Spinal cord (tissue), 10 donors: ENCODE measurements around the gene LRRC8D. TPM values are rescaled to one million over a fixed set of nuclear protein-coding genes. Genes with fewer than 3 reads are reported as not detected.

ENCODE experiments used
- DNase-seq, 6 donors: peaks; one replicate each; pipeline versions ENCODE4 v3.0.0 to v3.0.0-alpha.2; 2013 to 2015; ENCODE audit warnings: low spot score in 6 of 6, low read depth in 4 of 6
- H3K27ac ChIP-seq: one replicate; pipeline ENCODE4 v1.5.1; 2013; ENCODE audit warnings: low read depth, low read length, control low read depth
- H3K27me3 ChIP-seq: one replicate; pipeline ENCODE4 v1.6.1; 2013; ENCODE audit warnings: low read length; ENCODE audit not compliant: control insufficient read depth, insufficient read depth
- H3K36me3 ChIP-seq: one replicate; pipeline ENCODE4 v1.6.1; 2013; ENCODE audit warnings: low read length; ENCODE audit not compliant: control insufficient read depth, insufficient read depth
- H3K4me1 ChIP-seq: one replicate; pipeline ENCODE4 v1.6.1; 2013; ENCODE audit warnings: low read length; ENCODE audit not compliant: control insufficient read depth, insufficient read depth
- H3K4me3 ChIP-seq: one replicate; pipeline ENCODE4 v1.5.1; 2013; ENCODE audit warnings: low read depth, low read length, control low read depth
- H3K9me3 ChIP-seq: one replicate; pipeline ENCODE4 v1.6.1; 2013; ENCODE audit warnings: low read length; ENCODE audit not compliant: control insufficient read depth, insufficient read depth
- WGBS: methylation state at CpG from one replicate; pipeline ENCODE4 v1.1.5; 2013; ENCODE audit warnings: missing lambda C conversion rate; ENCODE audit not compliant: insufficient coverage; 5-methylcytosine and 5-hydroxymethylcytosine counted together
- polyA plus RNA-seq, 2 donors: library from polyadenylated mRNA; unstranded; fragments of 120-200 nt; gene quantifications; one replicate each; pipeline ENCODE4 v1.2.1, GENCODE V29; 2013; ENCODE audit not compliant: insufficient read length in 2 of 2
- total RNA-seq, 2 donors: library from RNA; depleted of rRNA in 1 of 2; stranded (reverse); fragments of 120-200 nt in 1 of 2; fragments of >200 nt in 1 of 2; gene quantifications; one replicate each; pipeline versions ENCODE4 v1.2.3 to v1.2.4, GENCODE V29; 2013 to 2014
- donor health status: healthy.

Gene LRRC8D
- total and polyA plus RNA-seq, 4 donors = 29.3 to 49.2 (median 45.2) TPM

DNA sequence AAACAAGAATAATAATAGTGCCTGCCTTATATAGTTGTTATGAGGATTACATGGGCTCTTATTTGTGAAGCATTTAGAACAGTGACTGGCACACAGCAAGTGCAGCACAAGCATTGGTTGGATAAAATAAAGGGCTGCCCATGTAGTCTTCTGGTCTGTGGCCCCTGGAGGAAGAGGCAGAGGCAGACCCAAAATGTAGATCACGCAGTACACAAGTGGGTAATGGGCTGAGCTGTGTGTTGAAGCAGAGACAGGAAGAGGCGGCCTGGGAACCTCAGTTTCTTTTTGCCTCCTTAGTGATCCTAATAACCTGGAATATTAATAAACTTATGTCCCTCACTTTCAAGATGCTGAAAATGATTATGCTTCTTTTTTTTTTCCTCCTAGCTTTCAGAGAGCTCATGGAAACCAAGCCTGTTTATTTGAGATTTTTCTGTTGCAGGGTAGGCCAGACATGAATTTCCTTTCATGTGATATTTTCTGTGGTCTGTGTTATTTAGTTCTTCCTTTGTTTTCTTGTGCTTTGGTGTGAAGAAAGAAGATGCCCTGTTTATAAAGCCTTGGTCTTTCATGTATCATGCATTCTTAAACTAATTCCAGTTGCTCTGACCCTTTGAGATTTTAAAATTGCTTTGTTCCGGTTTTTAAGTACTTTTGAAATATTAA lies 42.5 kb downstream of the LRRC8D start:
- Histone ChIP-seq H3K27ac (no peak overlapping the region), H3K36me3 (peaks cover 3% of the 10 kb centered on the region)

DNA sequence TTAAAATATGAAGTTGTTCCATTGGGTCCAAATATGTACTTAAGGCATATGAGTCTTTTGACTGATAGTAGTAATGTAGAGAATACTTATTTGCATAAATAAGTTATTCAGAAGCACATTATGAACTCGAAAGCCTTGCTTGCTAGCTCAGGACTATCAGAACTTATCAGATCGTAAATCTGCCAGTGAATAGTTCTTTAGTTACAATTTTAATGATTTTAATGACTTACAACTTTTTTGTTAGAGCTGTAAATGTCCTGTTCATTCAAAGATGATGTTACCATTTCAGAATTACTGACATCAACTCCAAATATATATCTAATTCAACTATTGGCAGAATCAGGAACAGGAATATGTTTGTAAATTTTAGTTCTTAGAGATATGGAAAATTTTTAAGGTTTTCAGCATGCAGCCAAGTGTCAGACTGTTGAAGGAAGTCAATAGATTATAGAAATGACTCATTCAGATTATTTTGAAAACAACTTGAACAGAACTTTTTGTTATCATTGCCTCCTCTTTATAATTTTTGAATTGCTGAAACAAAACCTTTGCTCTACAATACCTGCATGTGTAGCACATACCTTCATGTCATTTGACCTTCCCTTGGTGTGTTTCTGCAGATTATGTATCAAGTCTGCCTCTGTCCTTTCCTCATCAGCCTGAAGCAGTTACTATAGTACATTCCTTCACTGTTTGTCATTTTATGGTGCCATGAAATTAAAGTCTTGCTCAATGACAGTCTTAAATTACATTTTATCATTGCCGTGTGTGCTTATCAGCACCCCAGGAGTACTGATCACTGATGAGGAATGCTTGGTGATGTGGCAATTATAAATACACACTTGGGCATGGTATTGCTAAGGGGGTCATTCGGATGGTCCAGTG lies 44.9 kb downstream of the LRRC8D start:
- H3K4me3 ChIP-seq = no peak overlapping the region
- H3K36me3 ChIP-seq = peaks cover 9% of the 10 kb centered on the region
- H3K4me1 ChIP-seq = no peaks in the 10 kb centered on the region
- no peaks in the 10 kb centered on the region for H3K27me3 ChIP-seq
- no peak overlapping the region for H3K27ac ChIP-seq
- no peak for DNase-seq
- H3K9me3 ChIP-seq = no peaks in the 10 kb centered on the region
- no CpG with 5 or more reads among the region's 4 CpGs for WGBS

More for the DNA sequence above, 42.5 kb downstream of the LRRC8D start:
- Histone ChIP-seq H3K4me1 (no peaks in the 10 kb centered on the region), H3K4me3 (no peak overlapping the region), H3K9me3 (no peaks in the 10 kb centered on the region), H3K27me3 (no peaks in the 10 kb centered on the region)
- no CpG with 5 or more reads among the region's 3 CpGs for WGBS
- DNase-seq = no peak

DNA sequence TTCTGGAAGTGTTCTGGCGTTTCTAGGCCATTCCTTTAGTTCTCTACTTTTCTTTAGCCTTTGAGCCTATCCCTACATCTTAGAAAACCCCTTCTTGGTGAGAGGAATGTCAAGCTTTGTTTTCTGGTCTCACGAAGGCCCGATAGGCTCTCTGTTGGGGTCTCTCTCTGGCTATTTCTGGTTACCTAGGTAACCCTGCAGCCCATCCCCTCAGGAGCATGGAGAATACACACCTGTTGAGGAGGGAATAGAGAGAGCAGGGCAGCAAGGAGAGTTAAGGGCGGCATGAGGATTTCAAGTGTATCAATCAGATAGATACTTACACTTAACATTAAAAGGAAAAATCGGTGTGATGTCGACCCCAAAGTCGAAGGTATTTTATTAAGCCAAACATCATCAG lies 45.7 kb downstream of the LRRC8D start:
- WGBS = no CpG with 5 or more reads among the region's 7 CpGs

DNA sequence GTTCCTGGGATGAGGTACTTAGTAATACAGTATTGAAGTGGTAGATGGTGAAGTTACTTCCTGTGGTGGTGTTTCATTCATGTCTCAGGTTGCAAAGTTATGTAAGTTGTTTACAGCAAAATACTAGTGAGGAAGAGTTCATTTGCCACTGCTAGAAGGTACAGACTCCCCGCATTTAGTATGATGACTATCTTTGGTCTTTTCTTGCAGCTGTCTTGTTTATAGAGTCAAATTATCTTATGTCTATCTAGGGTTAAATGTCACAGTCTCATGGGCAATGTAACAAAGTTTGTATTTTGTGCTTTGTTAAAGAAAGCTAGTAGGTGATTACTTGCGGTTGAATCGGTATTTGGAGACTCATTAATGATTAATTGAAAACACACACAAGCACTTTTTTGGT lies 50.2 kb downstream of the LRRC8D start:
- WGBS = no CpG with 5 or more reads among the region's 3 CpGs
- DNase-seq = no peak
- Histone ChIP-seq H3K36me3 (peaks cover 6% of the 10 kb centered on the region), H3K9me3 (no peaks in the 10 kb centered on the region), H3K4me3 (no peak overlapping the region), H3K4me1 (no peaks in the 10 kb centered on the region), H3K27ac (no peak overlapping the region), H3K27me3 (no peaks in the 10 kb centered on the region)

More for the DNA sequence above, 45.7 kb downstream of the LRRC8D start:
- H3K9me3 ChIP-seq = no peaks in the 10 kb centered on the region
- H3K27ac ChIP-seq = no peak overlapping the region
- peaks cover 9% of the 10 kb centered on the region for H3K36me3 ChIP-seq
- H3K4me3 ChIP-seq = no peak overlapping the region
- no peaks in the 10 kb centered on the region for H3K4me1 ChIP-seq
- DNase-seq = no peak
- H3K27me3 ChIP-seq = no peaks in the 10 kb centered on the region

DNA sequence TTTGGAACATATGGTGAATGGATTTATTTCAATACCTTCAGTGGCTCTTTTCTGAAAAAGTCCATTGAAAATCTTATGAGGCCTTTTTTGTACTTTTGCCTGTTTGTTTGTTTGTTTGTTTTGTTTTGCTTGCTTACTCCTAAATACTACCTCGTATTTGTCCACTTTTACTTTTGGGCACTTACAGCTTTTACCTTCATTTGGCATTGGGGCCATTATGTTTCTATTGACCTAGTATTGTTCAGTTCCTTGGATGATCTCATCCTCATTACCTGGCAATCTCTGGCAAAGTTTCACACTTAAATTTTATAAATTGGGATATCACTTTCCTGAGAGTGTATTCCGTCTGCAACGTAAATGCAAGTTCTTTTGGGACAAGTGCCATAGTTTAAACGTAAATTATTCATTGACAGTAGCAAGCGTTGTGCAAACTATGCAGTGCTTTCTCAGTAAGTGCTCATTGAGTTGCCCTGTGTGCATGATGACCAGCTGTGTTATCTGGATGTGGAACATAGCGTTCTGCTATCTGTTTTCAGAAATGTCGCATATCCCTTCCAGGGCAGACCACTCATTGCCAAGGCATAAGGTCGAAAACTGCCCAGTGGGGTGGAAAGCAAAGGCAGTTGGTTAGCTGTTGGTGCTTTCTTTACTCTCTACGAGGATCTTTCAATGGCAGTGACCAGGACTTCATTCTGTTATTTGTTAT lies 51.1 kb downstream of the LRRC8D start:
- 72% methylated on average over 7 of the region's 9 CpGs for WGBS
- no peaks in the 10 kb centered on the region for H3K4me1 ChIP-seq
- no peaks in the 10 kb centered on the region for H3K9me3 ChIP-seq
- no peaks in the 10 kb centered on the region for H3K27me3 ChIP-seq
- no peak overlapping the region for H3K4me3 ChIP-seq
- no peak overlapping the region for H3K27ac ChIP-seq
- no peak for DNase-seq
- H3K36me3 ChIP-seq = peaks cover 6% of the 10 kb centered on the region

- Histone ChIP-seq H3K36me3 (peaks cover 6% of the 10 kb centered on the region), H3K27me3 (no peaks in the 10 kb centered on the region), H3K27ac (no peak overlapping the region), H3K4me1 (no peaks in the 10 kb centered on the region), H3K9me3 (no peaks in the 10 kb centered on the region), H3K4me3 (no peak overlapping the region)
- WGBS = no CpG with 5 or more reads among the region's 1 CpG
- no peak for DNase-seq
Observed at GRCh38 chr1:89872567-89872966, 51.7 kb downstream of the LRRC8D start.

DNA sequence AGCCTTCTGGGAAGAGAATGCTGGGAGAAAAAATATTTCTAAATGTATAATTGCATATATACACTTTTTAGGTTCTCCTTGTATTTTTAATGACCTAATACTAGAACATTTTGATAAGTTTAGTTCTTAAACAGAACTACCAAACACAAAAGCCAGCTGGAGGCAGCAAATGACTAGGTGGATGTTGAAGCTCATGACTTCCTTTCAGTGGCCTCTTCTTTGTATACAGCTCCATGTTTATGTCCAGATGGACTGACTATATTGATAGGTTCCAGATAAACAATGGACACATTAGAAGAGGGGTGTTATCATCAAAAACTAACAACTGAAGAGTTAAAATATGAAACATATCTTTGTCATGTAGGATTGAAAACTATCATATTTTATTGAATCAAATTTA lies 52.5 kb downstream of the LRRC8D start:
- H3K27me3 ChIP-seq = no peaks in the 10 kb centered on the region
- peaks cover 6% of the 10 kb centered on the region for H3K36me3 ChIP-seq
- DNase-seq = no peak
- no peaks in the 10 kb centered on the region for H3K4me1 ChIP-seq
- no peaks in the 10 kb centered on the region for H3K9me3 ChIP-seq
- H3K27ac ChIP-seq = no peak overlapping the region
- no peak overlapping the region for H3K4me3 ChIP-seq

DNA sequence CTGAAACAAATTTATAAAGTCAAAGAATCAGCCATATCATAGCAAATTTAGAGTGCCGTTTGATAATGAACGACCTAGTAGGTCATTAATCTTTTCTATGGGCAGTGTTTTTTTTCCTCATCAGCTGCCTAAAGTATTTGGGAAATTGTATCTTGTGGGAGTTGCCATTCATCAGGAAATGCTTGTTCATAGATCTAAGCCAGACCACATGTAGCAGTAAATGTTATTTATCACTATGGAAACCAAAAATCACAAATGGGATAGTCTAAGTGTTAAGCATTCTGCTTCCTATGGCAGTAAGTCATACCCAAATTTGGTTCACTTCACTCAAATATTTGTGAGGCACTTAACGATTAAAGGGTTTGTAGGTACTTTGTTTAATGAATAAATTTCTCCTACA lies 52.9 kb downstream of the LRRC8D start:
- H3K4me1 ChIP-seq = no peaks in the 10 kb centered on the region
- no peaks in the 10 kb centered on the region for H3K9me3 ChIP-seq
- H3K4me3 ChIP-seq = no peak overlapping the region
- DNase-seq = peak in 1 of 6 donors; percentile 15
- H3K27me3 ChIP-seq = no peaks in the 10 kb centered on the region
- H3K36me3 ChIP-seq = peaks cover 5% of the 10 kb centered on the region
- no peak overlapping the region for H3K27ac ChIP-seq
- WGBS = no CpG with 5 or more reads among the region's 3 CpGs

DNA sequence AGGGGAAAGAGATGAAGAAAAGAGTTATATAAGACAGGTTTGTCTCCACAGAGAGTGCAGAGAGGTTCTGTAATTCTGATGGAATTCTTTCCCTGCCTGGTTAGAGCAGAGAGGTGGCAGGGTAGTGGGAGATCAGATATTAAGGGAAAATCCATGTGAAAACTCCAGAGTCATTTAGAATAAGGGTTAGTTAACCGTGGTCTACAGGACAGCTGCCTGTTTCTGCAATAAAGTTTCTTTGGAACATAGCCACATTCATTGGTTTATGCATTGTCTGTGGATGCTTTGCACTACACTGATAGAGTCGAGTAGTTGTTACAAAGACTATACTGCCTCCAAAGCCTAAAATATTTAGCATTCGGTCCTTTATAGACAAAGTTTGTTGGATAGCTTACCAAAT lies 55.6 kb downstream of the LRRC8D start:
- Histone ChIP-seq H3K4me3 (no peak overlapping the region), H3K4me1 (no peaks in the 10 kb centered on the region), H3K27me3 (no peaks in the 10 kb centered on the region), H3K9me3 (no peaks in the 10 kb centered on the region), H3K27ac (no peak overlapping the region), H3K36me3 (no peaks in the 10 kb centered on the region)
- WGBS = 60% methylated on average over 1 of the region's 3 CpGs
- DNase-seq = no peak
